CD4-positive, alpha-beta T cell treated with Interleukin-2 at 100 ng/mL for 4 hours (primary cell): ENCODE measurements around the gene KDM6A.
A peak's percentile ranks its signal among the peaks of the same experiment; 100 is the strongest.
"Not testable (repeated sequence)": the region's sequence is repeated elsewhere in the genome, so short reads cannot be mapped to it uniquely, and the experiment has no call there.

Experiments used
- DNase-seq: peaks from one replicate; pipeline ENCODE4 v3.0.0-alpha.2; 2020; ENCODE audit warnings: low spot score

Gene KDM6A

DNA sequence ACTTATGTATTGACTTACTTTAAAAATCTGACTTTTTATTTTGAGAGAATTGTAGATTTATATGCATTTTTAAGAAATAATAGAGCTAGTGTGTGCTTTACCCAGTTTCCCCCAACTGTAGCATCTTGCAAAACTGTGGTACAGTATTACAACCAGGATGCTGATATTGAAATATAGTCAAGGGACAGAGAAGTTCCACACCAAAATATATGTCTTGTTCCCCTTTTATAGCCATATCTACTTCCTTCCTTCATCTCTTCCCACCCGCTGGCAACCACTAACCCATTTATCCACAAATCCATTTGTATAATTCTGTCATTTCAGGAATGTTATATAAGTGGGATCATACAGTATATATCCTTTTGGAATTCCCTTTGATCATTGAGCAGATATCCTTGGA lies 16.8 kb downstream of the KDM6A start:
- DNase-seq, result no peak

DNA sequence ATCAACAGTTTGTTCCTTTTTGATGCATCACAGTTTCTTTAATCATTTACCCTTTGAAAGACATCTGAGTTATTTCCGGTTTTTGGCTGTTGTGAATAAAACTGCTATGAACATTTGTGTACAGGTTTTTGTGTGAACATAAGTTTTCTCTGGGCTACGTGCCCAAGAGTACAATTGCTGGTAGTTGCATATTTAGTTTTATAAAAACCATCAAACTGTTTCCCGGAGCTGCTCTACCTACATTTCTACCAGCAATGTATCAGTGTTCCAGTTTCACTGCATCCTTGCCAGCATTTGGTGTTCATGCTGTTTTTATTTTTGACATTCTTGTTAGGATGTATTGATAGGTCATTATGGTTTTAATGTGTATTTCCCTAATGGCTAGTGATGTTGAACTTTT lies 17.3 kb downstream of the KDM6A start:
- no peak for DNase-seq

DNA sequence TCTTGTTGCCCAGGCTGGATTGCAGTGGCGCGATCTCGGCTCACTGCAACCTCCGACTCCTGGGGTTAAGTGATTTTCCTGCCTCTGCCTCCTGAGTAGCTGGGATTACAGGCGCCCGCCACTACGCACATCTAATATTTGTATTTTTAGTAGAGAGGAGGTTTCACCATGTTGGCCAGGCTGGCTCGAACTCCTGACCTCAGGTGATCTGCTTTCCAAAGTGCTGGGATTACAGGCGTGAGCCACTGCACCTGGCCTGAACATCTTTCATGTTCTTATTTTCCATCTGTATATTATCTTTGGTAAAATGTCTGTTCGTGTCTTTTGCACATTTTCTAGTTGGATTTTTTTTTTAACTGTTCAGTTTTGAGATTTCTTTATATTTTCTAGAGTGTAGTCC lies 17.7 kb downstream of the KDM6A start:
- not testable (repeated sequence) for DNase-seq

DNA sequence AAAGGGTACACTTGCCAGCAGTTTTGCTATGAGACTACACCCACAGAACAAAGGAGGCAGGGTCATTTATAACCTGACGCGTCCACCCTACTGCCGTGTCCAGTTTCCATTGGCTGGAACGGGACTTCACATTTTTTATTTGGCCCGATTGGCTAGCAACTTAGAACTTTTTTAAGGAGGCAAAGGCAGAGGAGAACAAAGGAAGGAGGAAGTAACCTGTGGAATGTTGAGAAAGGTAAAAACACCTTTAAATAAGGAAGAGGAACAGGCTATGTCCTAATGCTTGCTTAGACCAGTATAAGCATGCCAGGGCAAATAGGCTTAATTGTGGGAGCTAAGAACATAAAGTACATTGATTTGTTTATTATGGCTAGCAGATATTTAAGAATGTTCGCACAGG lies 18.7 kb downstream of the KDM6A start:
- no peak for DNase-seq

DNA sequence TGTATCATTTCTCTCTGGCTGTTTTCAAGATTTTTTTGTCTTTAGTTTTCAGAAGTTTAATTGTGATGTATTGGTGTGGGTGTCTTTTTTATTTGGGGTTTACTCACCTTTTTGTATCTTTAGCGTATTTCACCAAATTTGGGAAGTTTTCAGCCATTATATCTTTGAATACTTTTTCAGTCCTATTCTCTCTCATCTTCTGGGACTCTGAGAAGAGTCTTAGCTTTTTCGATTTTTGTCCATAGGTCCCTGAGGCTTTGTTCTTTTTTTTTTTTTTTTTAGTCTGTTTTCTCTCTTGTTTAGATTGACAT lies 23.8 kb downstream of the KDM6A start:
- no peak for DNase-seq

DNA sequence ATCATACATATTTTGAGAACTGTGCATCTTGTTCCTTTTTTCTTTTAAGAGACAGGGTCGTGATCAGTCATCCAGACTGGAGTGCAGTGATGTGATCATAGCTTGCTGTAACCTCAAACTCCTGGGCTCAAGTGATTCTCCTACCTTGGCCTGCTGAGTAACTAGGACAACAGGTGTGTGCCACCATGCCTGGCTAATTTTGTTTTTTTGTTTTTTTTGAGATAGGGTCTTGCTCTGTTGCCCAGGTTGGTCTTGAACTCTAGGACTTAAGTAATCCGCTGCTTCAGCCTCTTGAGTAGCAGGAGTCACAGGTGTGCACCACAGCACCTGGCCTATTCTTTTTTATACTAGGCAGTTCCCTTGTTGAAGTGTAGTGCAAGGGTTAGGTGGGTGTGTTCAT lies 24.6 kb downstream of the KDM6A start:
- no peak for DNase-seq

DNA sequence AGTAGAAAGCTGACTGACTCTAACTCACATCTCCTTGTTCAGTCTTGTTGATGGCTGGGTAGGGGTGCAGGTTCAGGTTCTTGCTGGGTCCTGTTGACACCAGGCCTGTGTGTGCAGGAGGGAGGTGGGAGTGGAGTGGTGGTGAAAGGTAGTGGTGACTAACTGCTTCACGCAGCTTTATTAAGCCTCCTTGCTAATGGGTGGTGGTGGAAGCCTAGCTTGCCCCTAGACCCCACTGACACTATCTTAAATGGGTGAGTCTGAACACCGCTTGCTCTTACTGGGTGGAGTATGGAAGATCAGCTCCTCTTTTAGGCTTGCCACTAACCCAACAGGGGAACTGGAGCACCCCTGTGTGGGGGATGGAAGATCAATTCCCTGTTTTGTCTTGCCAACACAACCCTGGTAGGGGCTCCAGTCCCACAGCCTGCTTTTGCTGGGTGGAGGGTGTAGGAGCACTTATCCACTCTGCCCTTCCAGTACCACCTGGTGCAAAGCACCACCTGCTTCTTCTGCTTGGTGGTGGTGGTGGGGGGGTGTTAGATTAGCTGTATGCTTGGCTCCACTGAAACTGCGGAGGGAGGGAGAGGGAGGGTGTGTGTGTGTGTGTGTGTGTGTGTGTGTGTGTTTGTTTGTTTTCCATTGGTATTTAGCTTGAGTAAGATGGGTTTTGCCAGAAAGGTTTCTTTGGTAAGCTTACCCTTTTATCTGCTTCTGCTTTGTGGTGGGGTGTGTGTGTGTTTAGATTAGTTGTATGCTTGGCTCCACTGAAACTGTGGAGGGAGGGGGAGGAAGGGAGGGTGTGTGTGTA lies 25.6 kb downstream of the KDM6A start:
- DNase-seq, result no peak

DNA sequence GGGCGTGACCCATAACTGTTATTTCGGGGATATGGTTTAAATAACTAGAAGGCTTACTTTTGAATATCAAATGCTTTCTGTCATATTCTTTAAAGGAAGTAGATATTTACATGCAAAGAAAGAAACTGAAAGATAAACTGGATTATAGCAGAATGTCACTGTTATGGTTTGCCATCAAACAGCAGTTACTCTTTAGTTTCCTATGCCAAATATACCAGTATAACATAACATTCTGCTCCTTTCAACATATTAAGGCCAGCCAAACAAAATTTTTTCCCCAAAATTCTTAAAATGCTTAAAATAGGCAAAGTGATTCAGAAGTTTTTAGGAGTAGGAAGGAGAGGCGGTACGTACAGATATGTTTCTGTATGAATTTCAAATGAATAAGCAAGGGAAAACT lies 27.0 kb downstream of the KDM6A start:
- no peak for DNase-seq

DNA sequence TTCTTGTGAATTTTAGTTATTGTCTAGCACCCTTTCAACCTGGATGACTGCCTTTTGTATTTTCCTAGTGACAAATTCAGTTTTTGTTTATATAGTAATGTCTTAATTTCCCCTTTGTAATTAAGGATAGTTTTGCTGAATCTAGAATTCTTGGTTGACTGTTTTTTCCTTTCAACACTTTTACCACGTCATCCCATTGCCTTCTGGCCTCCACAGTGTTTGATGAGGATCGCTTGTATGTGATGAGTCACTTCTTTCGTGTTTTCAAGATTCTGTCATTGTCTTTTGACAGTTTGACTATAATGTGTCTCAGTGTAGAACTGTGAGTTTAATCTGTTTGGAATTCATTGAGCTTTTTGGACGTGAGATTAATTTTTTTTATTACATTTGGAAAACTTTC lies 30.1 kb downstream of the KDM6A start:
- peak; percentile 28 for DNase-seq

DNA sequence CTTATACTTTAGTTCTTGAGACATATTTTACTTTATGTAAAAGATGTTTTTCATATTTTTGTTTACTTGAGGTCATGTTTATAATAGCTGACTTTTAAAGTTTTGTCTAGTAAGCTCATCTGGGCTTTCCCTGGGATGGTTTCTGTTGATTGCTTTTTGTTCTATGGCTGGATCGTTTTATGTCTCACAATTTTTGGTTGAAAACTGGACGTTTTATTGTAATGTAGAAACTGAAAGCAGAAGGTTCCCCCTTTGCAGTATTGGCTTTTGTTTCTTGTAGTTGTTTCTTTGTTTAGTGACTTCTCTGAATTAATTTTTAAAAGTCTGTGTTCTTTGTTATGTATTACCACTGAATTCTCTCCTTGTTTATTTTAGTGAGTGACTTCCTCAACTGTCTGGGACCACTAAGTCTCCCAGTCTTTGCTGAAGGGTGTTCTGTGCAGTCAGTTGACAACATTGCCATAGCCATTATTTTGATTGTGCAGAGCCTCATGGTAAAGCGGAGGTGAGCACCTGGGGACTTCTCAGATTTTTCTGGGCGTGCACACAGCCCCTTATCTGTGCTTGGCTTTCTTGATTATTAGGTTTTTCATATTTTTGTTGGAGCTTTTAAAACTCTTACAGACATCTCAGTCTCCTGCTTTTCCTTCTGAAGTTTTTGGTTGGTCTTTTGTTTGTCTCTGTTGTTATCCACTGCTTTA lies 31.0 kb downstream of the KDM6A start:
- DNase-seq, result no peak

DNA sequence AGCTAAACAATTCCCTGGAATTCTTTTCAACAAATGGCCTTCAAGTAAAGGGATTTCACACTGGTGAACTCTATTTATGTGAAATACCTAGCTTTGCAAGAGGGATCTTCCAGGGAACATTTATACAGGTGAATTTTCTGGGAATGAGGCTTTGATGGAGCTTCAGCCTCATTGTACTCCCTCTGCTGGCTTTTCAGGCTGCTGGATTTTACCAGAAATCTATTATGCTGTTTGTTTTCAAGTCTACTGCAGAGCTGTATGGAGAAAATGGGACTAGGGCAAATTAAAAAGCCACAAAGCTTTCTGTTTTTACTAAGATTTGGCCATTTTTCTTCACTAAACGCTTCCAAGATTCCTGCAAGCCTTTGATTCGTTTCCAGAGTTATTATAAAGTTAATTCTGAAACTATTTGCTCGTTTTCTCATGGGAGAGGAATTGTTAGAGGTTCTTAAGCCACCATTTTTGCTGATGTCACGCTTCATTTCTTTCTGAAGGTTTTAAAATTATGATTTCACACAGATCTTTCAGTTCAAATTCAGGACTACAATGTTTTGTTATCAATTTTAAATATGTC lies 31.6 kb downstream of the KDM6A start:
- DNase-seq, result no peak

DNA sequence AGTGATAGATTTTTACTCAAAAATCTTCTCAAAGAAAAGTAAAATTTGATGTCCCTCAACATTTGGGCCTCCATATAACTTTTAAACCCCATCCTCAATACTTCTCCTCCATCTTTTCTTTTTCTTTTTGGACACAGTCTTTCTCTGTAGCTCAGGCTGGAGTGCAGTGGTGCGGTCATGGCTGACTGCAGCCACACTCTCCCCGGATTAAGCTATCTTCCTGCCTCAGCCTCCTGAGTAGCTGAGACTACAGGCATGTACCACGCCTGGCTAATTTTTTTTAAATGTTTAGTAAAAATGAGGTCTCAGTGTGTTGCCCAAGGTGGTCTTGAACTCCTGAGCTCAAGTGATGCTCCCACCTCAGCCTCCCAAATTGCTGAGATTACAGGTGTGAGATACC lies 33.1 kb downstream of the KDM6A start:
- no peak for DNase-seq

DNA sequence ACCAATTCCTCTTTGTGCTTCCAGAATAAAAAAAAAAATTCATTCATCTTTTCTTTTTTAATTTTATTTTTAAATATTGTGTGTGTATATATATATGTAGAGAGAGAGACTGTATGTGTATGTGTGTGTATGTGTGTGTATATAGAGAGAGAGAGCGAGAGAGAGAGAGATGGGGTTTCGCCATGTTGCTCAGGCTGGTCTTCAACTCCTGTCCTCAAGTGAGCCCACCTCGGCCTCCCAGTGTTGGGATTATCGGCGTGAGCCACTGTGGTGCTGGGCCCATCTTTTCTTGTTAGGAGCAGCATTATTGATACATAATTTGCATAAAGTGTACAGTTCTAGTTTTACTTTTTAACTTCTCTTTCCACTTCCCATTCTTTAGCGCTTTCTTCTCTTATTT lies 33.6 kb downstream of the KDM6A start:
- DNase-seq, result no peak

DNA sequence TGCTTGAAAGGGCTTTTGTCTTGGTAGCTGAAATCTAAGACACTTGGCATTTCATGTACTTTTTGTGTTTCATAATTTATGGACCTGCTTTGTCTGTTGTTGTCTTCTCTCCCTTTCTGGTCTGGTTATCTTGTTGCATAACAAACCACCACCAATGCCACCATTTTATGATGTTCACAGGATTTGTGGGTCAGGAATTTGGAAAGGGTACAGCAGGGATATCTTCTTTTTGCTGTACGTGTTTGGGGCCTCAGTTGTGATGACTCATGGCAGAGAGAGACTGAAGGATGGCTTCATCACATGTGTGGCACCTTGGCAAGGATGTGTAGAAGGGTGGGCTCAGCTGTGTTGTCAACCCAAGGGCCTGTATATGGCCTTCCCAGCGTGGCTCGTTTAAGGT lies 35.2 kb downstream of the KDM6A start:
- no peak for DNase-seq

DNA sequence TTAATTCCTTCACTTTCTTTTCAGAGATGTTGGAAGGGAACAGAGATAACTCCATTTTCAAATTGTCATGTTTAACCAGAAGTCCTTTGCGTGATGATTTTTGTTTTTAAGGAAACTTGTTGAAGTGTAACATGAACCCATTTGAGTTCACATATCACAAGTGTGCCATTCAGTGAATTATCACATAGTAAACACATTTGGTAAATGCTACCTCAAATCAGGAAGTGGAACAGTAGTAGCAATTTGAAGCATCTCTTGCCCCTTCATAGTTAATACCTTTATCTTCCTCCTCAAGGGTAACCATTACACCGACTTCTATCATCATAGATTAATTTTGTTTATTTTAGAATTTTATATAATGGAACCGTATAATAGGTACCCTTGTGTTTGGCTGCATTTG lies 35.8 kb downstream of the KDM6A start:
- DNase-seq, result no peak

DNA sequence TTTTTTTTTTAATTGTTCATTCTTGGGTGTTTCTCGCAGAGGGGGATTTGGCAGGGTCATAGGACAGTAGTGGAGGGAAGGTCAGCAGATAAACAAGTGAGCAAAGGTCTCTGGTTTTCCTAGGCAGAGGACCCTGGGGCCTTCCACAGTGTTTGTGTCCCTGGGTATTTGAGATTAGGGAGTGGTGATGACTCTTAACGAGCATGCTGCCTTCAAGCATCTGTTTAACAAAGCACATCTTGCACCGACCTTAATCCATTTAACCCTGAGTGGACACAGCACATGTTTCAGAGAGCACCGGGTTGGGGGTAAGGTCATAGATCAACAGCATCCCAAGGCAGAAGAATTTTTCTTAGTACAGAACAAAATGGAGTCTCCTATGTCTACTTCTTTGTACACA lies 37.5 kb downstream of the KDM6A start:
- not testable (repeated sequence) for DNase-seq

DNA sequence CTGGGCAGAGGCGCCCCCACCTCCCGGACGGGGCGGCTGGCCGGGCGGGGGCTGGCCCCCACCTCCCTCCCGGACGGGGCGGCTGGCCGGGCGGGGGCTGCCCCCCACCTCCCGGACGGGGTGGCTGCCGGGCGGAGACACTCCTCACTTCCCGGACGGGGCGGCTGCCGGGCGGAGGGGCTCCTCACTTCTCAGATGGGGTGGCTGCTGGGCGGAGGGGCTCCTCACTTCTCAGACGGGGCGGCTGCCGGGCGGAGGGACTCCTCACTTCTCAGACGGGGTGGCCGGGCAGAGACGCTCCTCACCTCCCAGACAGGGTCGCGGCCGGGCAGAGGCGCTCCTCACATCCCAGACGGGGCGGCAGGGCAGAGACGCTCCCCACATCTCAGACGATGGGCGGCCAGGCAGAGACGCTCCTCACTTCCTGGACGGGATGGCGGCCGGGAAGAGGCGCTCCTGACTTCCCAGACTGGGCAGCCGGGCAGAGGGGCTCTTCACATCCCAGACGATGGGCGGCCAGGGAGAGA lies 38.1 kb downstream of the KDM6A start:
- not testable (repeated sequence) for DNase-seq

DNA sequence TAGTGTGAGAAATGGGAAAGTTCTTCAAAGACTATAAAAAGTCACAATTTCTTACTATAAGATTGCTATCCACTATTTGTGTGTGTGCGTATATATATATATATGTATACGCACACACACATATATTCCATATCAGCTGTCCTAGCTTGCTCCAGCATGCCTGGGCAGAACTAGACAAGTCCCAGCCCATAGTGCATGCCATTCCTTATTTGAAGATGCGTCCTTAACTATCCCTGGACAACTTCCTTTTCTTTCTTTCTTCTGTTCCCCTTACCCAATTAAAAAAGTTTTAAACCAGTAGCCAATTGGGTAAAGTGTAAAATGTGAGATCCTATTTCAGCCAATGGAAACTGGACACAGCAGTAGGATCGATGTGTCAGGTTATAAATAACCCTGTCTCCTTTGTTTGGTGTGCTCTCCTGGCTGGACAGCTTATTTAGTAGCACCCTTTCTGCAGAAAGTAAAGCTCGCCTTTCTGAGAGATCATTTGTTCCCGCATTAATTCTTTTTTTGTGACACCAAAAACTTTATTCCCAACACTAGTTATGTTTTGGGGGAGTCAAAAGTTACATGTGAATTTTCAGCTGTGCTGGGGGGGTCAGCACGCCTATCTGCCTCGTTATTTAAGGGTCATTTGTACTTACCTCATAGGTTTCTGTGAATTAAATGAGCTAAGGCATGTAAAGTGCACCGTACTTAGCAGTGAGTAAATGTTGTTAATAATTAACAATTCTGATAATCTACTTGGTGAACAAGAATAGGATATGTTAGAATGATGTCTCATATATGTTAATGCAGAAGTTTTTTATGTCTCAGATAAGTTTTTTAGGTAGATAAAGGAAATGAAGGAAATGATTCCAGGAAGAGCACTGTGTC lies 40.9 kb downstream of the KDM6A start:
- no peak for DNase-seq

DNA sequence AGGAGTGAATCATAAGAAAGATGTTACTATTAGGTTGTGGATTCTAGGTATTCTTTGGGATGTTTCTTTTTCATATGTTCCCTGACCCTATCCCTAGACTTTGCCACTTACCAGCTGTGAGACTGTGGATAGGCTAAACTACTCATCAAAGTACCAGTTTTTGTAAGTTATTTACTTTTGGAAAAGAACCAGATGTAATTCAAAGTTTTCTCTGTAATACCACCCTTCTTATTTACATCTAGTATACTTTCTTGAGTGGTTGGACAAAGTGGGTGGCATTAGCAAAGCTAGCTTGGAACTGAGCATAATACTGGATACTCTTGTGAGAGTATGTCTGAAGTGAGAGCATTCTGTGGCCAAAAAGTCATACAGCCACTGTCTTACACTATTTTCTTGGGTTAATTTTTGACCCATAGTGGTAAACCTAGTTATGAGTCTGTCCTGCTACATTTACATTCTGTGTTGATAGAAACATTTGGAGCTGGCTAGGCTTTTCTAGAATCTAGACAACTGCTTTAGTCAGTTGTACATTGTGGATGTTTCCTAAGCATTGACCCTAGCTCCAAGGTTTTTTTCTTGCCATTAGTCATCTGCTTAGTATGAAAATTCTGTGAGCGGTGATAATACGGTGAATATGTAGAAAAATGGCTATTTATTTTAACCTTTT lies 41.7 kb downstream of the KDM6A start:
- no peak for DNase-seq

DNA sequence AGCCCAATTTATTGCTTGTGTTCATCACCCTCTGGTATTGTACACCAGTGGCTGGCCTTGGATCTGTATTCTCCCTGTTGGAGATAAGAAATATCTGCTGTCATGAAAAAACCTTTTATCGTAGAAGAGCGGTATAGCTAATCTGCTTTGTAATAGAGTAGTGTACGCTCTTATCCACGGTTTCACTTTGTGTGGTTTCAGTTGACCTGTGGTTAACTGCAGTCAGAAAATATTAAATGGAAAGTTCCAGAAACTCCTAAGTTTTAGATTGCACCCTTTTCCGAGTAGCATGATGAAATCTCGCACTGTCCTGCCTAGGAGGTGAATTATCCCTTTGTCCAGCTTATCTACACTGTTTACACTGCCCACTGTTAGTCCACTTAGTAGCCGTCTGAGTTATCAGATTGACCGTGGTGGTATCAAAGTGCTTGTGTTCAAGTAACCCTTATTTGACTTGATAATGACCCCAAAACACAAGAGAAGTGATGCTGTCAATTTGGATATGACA lies 42.4 kb downstream of the KDM6A start:
- DNase-seq, result no peak

DNA sequence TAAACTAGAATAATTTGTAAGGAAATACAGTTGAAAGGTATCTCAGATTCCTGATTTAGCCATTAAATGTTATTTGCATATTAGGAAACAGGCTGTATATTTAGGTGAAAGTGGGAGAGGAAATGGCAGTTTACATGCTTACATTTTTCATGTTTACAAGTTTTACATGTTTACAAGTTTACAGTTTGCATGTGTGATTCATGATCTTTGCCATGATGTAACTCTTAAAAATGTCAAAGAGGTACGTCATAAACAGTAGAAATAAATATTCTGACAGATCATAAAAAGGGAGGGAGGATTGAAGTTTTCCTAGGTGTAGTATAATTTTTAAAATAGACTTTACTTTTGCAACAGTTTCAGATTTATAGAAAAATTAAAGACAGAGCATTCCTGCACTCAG lies 45.7 kb downstream of the KDM6A start:
- DNase-seq, result no peak

DNA sequence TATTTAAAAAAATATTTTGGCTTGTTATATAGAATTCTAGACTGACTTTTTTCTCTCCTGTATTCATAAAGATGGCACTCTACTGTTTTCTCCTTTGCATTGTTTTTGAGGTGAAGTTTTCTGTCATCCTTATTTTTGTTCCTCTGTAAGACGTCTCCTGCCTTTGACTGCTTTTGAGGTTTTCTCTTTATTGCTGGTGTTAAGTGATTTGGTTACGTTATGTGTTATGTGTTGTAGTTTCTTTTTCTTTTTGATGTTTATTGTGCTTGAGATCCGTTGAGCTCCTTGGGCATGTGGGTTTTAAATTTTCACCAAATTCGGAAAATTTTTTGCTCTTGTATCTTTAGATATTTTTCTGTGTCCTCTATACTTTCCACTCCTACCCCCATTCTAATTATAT lies 50.0 kb downstream of the KDM6A start:
- no peak for DNase-seq
